GM21619 (cell line): ENCODE results near the gene TP53.
"Not testable (repeated sequence)": the region's sequence is repeated elsewhere in the genome, so short reads cannot be mapped to it uniquely, and the experiment has no call there.

ENCODE experiments used
- ATAC-seq: cut with Tn5 transposase; IDR thresholded peaks from one replicate; pipeline ENCODE4 v1.9.1; 2021; ENCODE audit not compliant: unreplicated experiment

Gene TP53

GRCh38 chr17:7632492-7632894, 54.8 kb downstream of the TP53 start:
- no peak for ATAC-seq

- ATAC-seq = no peak
Measured at GRCh38 chr17:7631398-7632380, 55.6 kb downstream of the TP53 start.

GRCh38 chr17:7629939-7630571, 57.2 kb downstream of the TP53 start, which contains the start of gene SHBG:
Gene SHBG, plus strand, starts transcription at chr17:7630135. Its CDS starts 38 bp downstream, at chr17:7630173.
- no peak for ATAC-seq

GRCh38 chr17:7627250-7628121, 59.8 kb downstream of the TP53 start, which contains the start of gene SAT2:
Gene SAT2, minus strand, starts transcription at chr17:7627821. Its CDS starts 186 bp downstream, at chr17:7627635.
- ATAC-seq = peak; percentile 89

GRCh38 chr17:7626956-7627249, 60.4 kb downstream of the TP53 start:
- ATAC-seq = no peak

GRCh38 chr17:7626307-7626706, 61.0 kb downstream of the TP53 start:
- ATAC-seq = no peak

GRCh38 chr17:7625749-7626148, 61.5 kb downstream of the TP53 start:
- not testable (repeated sequence) for ATAC-seq

- ATAC-seq = no peak
Measured at GRCh38 chr17:7623661-7624060, 63.6 kb downstream of the TP53 start.

GRCh38 chr17:7620835-7621234, 66.5 kb downstream of the TP53 start:
- no peak for ATAC-seq

- ATAC-seq = no peak
Measured at GRCh38 chr17:7618608-7619007, 68.7 kb downstream of the TP53 start.
